ENCODE data around the gene BCL2L2.
"Not testable (repeated sequence)": the region's sequence is repeated elsewhere in the genome, so short reads cannot be mapped to it uniquely, and the experiment has no call there.

BCL2L2 gene

GRCh38 chr14:23277189-23277588, 29.4 kb upstream of the BCL2L2 start:
- ChIA-PET CTCF (interaction anchor here (0.7 to 1.5 kb wide), 7 partner anchors 10 to 282 kb away, joined by 3 to 6 read pairs (median 3); no protein-coding TSS in a partner anchor), POLR2A (no interaction called here)
- TF ChIP-seq, protein P1, sequence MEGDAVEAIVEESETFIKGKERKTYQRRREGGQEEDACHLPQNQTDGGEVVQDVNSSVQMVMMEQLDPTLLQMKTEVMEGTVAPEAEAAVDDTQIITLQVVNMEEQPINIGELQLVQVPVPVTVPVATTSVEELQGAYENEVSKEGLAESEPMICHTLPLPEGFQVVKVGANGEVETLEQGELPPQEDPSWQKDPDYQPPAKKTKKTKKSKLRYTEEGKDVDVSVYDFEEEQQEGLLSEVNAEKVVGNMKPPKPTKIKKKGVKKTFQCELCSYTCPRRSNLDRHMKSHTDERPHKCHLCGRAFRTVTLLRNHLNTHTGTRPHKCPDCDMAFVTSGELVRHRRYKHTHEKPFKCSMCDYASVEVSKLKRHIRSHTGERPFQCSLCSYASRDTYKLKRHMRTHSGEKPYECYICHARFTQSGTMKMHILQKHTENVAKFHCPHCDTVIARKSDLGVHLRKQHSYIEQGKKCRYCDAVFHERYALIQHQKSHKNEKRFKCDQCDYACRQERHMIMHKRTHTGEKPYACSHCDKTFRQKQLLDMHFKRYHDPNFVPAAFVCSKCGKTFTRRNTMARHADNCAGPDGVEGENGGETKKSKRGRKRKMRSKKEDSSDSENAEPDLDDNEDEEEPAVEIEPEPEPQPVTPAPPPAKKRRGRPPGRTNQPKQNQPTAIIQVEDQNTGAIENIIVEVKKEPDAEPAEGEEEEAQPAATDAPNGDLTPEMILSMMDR (IDR thresholded peaks at IDR 0.05; ENCODE audit: control extremely low read depth, extremely low read depth, low read depth, missing control alignments), result no peak
- no peak for DNase-seq (ENCODE audit: extremely low spot score)

GRCh38 chr14:23277928-23278327, 28.7 kb upstream of the BCL2L2 start:
- POLR2A ChIA-PET; DNase-seq (ENCODE audit: extremely low spot score): not testable (repeated sequence)
- CTCF ChIA-PET, result interaction anchor here (1.0 to 1.5 kb wide), 5 partner anchors 9 to 220 kb away, joined by 3 to 4 read pairs (median 3); no protein-coding TSS in a partner anchor

- CTCF ChIA-PET, result interaction anchor here (1.9 to 2.5 kb wide), 4 partner anchors 13 to 161 kb away, joined by 5 to 8 read pairs (median 6); no protein-coding TSS in a partner anchor
- TF ChIP-seq, protein P1 (IDR thresholded peaks at IDR 0.05; ENCODE audit: control extremely low read depth, extremely low read depth, low read depth, missing control alignments), result no peak
- POLR2A ChIA-PET, result no interaction called here
- DNase-seq (ENCODE audit: extremely low spot score), result no peak
Observed at GRCh38 chr14:23281247-23281646, 25.4 kb upstream of the BCL2L2 start.

DNA sequence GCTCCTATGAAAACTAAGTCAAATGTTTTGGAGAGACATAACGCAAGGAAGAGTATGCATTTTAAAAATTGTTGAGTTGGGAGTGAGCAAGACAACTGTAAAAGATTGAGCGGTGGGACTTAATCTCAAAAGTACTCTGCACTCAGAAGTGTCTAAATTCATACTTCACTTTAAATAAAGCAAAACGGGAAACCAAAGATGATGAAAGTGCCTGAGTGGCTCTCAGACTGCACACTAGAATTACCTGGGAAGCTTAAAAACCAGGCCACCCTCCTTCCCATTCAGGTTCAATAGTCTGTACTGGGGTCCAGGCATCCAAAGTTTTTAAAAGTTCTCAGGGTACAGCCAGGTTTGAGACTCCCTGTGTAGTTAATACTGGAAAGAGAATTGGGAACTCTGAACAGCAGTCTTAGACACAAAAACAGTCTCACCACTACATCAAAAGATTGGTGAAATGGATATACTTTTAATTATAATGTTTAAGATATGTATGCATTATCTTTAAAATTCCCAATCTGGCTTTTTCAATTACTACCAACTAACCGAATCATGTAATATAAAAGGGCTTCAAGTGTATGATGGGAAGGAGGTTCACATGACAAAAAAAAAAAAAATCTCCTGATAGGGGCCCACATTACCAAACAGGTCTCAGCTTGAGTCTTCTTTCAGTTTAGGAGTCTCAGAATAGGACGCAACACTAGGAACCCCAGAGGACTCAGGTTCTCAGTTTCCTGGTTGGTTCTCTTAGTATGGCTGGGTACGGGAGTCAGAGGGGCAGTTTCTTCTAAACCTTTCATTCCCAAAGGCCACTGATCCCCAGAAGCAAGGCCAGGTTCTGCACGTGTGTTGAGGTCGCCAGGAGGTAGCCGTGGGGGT, 21.7 kb upstream of the BCL2L2 start:
- TF ChIP-seq, protein P1 (IDR thresholded peaks at IDR 0.05; ENCODE audit: control extremely low read depth, extremely low read depth, low read depth, missing control alignments), result no peak
- ChIA-PET POLR2A (interaction anchor here (1.1 to 2.5 kb wide), 2 partner anchors 17 to 98 kb away, joined by 3 to 12 read pairs; partner anchors contain the start of gene PPP1R3E), CTCF (interaction anchor here (0.7 to 4.2 kb wide), 5 partner anchors 9 to 36 kb away, joined by 3 to 55 read pairs (median 4); partner anchors contain the start of genes PABPN1 and PPP1R3E)
- DNase-seq (ENCODE audit: extremely low spot score), result peak; percentile 47

DNA sequence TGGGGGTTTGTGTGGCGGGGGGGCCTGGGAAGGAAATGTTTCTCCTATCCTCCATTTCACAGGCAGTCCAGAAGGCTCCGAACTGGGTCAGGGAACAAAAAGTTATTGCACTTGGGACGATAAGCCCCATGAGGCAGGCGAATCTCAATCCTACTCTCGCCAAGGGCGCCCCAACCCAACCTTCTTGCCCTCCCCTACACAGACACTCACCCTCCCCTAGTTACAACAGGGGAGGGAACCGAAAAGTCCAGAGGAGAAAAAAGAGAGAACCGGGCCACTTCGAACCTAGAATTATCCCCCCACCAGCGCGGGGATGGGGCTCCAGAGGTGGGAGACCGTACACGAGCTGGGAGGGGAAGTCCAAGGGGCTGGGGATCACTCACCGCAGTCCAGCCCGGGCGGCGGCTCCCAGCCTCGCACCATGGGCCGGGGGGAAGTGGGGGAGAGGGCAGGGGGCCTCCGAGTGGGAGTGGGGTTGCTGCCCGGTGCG, 21.1 kb upstream of the BCL2L2 start:
- TF ChIP-seq, protein P1 (IDR thresholded peaks at IDR 0.05; ENCODE audit: control extremely low read depth, extremely low read depth, low read depth, missing control alignments), result no peak
- POLR2A ChIA-PET, result interaction anchor here (0.5 to 2.5 kb wide), 5 partner anchors 14 to 417 kb away, joined by 3 to 12 read pairs (median 3); partner anchors contain the start of gene PPP1R3E
- CTCF ChIA-PET, result interaction anchor here (1.0 to 4.2 kb wide), 10 partner anchors 9 to 217 kb away, joined by 3 to 55 read pairs (median 6); partner anchors contain the start of genes PABPN1 and PPP1R3E
- DNase-seq (ENCODE audit: extremely low spot score), result no peak

- POLR2A ChIA-PET, result interaction anchor here (0.5 to 2.5 kb wide), 8 partner anchors 11 to 418 kb away, joined by 3 to 12 read pairs (median 4); partner anchors contain the start of gene PPP1R3E
- CTCF ChIA-PET, result interaction anchor here (0.7 to 4.2 kb wide), 15 partner anchors 9 to 271 kb away, joined by 3 to 55 read pairs (median 4); partner anchors contain the start of genes PABPN1 and PPP1R3E
- DNase-seq (ENCODE audit: extremely low spot score), result peak; percentile 97
- TF ChIP-seq, protein P1 (IDR thresholded peaks at IDR 0.05; ENCODE audit: control extremely low read depth, extremely low read depth, low read depth, missing control alignments), result no peak
Observed at GRCh38 chr14:23286020-23286901, 20.4 kb upstream of the BCL2L2 start, which contains the start of gene HOMEZ. TSS of gene HOMEZ (minus strand) at chr14:23286132. CDS start at chr14:23285952, 180 bp downstream.

Data from GM10248 (cell line).